Activated T-helper 1 cell treated with anti-CD3 and anti-CD28 coated beads, Interleukin-2, amount 50 U/mL, for 16 hours (primary cell): ENCODE data around the gene KIAA0513.

Source experiments
- DNase-seq, 2 donors: peaks; one replicate each; pipeline ENCODE4 v3.0.0-alpha.2; 2020; ENCODE audit warnings: low read depth in 1 of 2, low spot score in 1 of 2

The KIAA0513 gene

GRCh38 chr16:85087899-85088569 is 60.4 kb downstream of the KIAA0513 start:
- DNase-seq, result no peak

- DNase-seq, result no peak
Measured at GRCh38 chr16:85088570-85089199, 61.1 kb downstream of the KIAA0513 start.

DNA sequence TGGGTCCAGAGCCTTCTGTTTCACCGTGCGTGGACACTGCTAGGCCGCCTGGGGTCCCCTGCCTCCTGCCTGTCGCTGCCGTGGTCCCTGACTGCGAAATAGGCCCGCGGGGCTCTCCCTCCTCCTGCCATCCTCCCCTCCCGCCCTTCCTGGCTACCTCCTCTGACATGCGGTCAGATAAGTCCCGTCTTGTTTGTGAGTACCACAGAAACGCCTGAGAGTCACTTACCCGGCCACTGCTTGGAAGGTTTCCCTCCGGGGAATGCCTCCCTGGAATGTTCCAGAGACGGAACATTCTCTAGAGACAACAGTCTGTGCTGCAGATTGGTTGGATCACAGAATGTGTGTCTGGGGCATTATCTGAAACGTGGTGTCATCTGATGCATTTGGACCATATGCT is 61.9 kb downstream of the KIAA0513 start:
- no peak for DNase-seq

GRCh38 chr16:85090181-85090580 is 62.6 kb downstream of the KIAA0513 start:
- no peak for DNase-seq

DNA sequence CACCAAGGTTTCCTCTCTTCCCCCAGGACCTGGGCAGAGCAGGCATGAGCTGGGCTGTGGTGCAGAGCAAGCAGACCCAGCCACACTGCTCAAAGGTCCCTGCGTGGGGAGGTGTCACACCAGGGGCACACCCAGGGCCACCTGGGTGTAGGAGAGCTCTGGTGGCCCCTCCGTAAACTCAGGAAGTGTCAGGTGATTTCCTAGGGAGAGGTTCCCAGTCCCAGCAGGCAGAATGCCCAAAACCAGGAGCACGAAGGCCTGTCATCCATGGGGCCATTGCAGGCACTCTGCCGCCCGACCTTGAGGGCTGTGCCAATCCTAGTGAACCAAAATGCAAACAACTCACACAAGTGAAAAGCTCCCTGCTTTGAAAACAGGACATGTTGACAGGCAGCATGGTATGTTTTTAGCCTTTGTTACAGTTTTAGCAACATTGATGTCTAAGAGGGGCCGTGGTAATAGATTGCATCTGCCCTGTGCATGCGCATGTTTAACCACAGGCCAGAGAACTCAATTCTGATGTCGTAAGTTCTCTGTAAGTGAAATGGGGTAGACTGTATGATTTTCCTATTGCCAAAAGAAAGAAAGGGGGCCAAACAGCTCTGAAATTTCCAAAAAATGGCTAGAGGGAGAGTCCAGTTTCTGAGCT is 63.4 kb downstream of the KIAA0513 start:
- DNase-seq, result no peak

DNA sequence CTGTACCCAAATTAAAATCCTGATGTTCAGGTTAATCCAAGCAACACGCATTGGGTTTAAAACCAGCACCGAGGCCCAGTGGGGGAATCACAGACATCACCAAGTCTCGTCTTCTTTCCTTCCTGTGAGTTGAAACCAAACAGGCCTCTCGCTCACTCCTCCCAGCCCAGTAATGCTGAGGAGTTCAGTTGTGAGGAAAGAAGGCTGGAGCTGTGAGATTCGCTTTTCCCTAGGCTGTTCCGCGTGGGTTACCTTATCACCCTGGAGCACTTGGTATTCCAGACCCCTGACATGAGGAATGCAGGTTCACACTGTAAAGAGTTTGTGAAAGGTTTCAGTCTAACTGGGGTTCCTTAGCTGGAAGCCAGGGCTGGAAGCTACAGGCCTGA is 63.9 kb downstream of the KIAA0513 start:
- DNase-seq, result no peak

DNA sequence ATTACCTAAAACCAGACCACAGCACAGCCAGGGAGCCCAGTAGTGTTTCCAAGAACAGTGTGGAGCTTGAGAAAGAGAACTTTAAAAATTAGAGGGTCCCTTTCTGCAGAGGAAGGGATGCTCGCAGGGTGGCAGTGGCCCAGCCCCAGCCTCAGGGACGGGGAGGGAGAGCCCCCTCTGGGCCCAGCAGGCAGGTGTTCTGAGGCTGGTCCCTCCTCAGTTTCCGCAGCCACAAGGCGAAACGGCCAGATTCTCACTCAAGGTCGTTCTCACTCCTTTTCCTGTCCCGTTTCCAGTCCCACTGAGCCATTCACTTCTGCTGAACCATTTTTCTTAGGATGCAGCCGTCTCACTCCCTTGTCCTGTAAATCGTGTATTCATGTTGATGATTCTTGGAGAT is 64.7 kb downstream of the KIAA0513 start:
- DNase-seq, result no peak

DNA sequence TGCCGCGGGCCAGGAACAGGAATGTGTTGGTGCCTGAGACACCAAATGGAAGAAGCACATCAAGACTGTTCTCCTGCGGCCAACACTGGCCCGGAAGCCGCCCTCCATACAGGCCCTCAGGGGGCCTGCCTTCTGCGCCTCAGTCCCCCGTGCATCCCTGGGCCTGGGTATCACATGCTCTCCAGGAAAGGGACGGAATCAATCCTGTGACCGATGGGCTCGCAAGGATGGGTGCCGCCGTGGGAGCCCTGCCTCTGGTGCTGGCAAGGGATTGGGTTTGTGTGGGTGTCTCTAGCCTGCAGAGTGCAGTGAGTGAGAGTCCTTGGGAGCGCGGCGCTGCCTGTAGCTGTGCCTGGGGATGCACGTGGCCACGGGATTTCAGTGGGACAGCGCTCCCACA is 65.3 kb downstream of the KIAA0513 start:
- no peak for DNase-seq

- DNase-seq, result no peak
Measured at GRCh38 chr16:85093705-85094104, 66.1 kb downstream of the KIAA0513 start.

- DNase-seq, result no peak
Measured at GRCh38 chr16:85094176-85094805, 66.7 kb downstream of the KIAA0513 start.

GRCh38 chr16:85094812-85095211 is 67.2 kb downstream of the KIAA0513 start:
- no peak for DNase-seq

DNA sequence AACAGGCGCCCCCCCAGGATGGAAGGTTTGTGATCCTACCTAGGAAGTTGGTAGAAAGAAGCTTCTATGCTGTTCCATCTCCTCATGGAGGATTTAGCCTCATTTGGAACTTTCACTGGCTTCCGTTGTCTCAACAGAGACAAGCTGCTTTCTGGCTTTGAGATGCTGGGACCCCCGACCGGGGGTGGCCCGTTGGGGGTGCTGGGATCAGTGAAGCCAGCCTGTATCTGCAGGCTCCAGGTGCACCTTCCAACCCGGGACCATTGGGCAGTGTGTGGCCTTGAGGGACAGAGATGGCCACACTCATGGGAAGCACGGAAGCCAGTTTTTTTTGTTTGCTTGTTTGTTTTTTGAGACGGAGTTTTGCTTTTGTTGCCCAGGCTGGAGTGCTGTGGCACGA is 69.3 kb downstream of the KIAA0513 start:
- DNase-seq, result no peak

DNA sequence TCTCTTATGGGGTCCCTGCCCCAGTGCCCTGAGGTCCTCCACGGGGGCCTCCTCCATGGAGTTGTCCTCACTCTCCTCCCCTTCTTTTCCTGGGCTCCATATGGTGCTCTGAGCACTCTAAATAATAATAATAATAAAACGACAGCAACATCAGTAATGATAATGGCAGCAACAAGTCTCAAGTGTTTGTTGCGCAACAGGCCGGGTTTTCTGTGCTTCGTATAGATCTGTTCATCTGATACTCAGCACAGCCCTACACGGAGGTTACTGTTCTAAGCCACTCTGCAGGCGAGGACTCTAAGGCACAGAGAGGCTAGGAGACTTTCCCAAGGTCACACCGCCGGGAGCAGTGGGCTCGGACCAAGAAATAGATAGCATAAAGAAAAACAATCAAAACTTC is 71.0 kb downstream of the KIAA0513 start:
- DNase-seq, result no peak

- DNase-seq, result no peak
Measured at GRCh38 chr16:85100265-85100664, 72.7 kb downstream of the KIAA0513 start.

DNA sequence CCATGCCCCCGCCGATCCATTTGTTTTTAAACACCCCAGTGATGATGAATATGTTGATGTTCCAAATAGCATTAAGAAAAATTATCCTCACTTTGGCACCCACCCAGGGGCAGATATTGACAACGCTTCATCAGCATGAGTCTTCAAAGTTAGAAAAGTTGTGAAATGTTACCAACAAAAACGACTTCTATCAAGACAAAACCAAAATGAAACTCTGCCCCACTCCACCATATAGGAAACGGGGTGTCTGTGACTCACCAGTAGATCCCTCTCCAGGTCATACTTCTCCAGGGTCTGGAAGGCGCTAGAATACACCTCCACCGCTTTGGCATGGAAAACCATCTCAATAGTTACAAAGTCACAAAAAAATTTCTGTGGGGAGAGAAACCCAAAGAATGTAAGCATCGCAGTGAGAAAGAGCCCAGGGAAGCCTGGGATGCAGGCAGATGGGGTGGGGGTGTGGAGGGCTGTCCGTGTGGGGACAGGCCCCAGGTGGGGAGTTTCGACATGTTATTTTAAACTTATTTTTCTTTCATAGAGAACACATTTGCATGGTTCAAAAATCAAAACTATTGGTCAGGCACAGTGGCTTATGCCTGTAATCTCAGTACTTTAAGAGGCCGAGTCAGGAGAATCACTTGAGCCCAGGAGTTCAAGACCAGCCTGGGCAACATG is 74.5 kb downstream of the KIAA0513 start:
- no peak for DNase-seq

- DNase-seq, result no peak
Measured at GRCh38 chr16:85103114-85104079, 75.8 kb downstream of the KIAA0513 start.

DNA sequence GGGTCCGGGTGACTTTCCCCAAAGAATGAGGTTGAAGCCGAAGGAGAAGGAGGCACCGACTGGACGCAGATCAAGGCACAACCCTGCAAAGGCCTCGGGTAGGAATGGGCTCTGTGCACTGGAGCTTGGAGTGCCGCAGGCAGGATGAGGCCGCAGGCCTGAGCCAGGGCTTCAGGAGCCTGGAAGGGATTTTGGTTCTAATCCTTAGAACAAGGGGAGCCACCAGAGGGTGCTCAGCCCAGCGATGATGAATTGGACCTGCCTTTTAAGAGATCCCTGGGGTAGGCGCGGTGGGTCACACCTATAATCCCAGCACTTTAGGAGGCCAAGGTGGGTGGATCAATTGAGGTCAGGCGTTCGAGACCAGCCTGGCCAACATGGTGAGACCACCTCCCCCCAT is 76.6 kb downstream of the KIAA0513 start:
- DNase-seq, result no peak

DNA sequence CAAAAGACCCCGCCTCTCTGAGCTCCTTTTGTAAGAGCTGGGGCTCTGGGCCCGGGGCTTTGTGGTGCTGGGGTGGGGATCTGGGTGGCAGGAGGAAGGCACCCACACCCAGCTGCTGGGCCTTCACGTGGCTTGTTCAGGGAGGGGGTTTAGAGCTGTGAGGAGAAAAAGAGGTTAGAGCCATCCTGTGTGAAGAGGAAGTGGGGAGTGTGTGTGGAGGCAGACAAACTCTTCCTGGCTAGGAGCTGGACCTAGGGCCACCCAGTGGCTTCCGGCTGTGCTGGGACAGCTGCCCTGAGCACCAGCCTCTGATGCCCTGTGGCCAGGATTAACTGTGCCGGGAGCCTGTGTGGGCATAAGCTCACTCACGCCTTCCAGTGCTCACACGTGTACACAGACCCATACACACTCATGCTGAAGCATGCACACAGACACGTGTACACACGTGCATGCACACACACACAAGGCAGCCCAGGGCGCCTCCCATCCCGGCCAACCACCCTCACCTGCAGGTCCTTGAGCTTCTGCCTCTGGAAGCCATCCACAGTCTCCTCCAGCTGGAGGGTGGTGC is 77.3 kb downstream of the KIAA0513 start:
- DNase-seq, result no peak

- no peak for DNase-seq
Measured at GRCh38 chr16:85105475-85105874, 77.9 kb downstream of the KIAA0513 start.

DNA sequence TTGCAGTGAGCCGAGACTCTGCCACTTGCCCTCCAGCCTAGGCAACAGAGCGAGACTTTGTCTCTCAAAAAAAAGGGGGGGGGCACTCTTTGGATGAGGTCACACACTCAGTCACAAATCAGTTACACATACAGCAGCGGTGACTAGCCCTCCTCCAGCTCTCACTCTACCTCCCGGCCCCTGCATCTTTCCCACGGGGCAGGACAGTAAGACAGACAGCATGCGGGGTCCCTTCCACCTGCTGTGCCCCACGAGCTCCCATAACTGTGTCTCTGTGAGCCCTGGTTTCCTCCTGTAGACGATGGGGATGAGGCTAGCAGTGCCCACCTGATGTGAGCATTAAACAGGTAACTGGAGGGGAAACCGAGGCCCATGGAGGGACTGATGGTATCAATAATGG is 79.5 kb downstream of the KIAA0513 start:
- DNase-seq, result no peak
